ENCODE results near the gene ARAF. TPM values are rescaled to one million over a fixed set of nuclear protein-coding genes. Genes with fewer than 3 reads are reported as not detected.

The ARAF gene
- total RNA-seq, 2 experiments from 2014 or later, result 76.9 to 82.0 TPM

DNA sequence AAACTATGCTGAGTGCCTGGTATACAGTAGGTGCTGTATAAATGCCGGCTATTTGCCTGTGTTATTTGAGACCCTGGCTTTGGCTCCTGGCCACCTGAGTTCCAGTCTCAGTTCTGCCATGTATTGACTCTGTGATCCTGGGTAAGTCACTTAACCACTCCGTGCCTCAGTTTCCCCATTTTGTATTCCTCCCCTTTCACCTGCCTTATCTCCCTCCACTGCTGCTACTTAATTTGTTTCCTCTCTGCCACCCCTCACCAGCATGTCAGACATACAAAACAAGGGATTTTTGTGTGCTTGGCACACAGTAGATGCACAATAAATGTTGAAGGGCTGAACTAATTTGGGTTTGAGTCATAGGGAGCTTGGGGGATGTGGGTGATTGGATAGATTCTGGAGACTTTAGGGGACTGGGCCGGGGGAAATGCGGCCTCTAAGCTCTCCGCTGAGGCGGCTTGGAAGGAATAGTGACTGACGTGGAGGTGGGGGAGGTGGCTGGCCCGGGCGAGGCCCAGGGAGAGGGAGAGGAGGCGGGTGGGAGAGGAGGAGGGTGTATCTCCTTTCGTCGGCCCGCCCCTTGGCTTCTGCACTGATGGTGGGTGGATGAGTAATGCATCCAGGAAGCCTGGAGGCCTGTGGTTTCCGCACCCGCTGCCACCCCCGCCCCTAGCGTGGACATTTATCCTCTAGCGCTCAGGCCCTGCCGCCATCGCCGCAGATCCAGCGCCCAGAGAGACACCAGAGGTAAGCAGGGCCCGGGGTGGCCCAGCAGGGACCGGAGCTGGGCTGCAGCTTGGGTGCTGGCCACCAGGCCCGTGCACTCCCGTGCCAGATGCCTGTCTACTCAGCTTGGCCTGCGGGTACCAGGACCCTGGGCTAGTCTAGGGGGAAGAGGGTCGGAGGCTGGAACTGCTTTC, 21.0 kb downstream of the ARAF start, which contains the start of gene TIMP1:
TSS of gene TIMP1 (plus strand) at position 706 of the 917 bp plus-strand sequence. CDS start 980 bp downstream, outside the sequence.
- peak; percentile 82 for DNase-seq
- H3K4me3 Mint-ChIP-seq, result peak within 1 kb of the TSS; percentile 55
- H3K4me1 Mint-ChIP-seq, result peaks cover 42% of the 10 kb centered on the region
- H3K27me3 Mint-ChIP-seq, result no peaks in the 10 kb centered on the region
- no peaks in the 10 kb centered on the region for H3K9me3 Mint-ChIP-seq
- CTCF ChIA-PET, result interaction anchor here (0.5 to 0.6 kb wide), 3 partner anchors 112 to 462 kb away, joined by 3 to 6 read pairs (median 3); no protein-coding TSS in a partner anchor
- H3K36me3 Mint-ChIP-seq (ENCODE audit: low read depth), result peaks cover 7% of the 10 kb centered on the region
- POLR2A ChIA-PET, result interaction anchor here (0.6 kb wide), 1 partner anchor 26 kb away, joined by 3 read pairs; no protein-coding TSS in a partner anchor
- peak within 1 kb of the TSS; percentile 78 for H3K27ac Mint-ChIP-seq

GRCh38 chrX:47583240-47583861, 22.3 kb downstream of the ARAF start:
- ChIA-PET POLR2A (no interaction called here), CTCF (interaction anchor here (0.6 kb wide), 2 partner anchors 127 to 271 kb away, joined by 3 read pairs; no protein-coding TSS in a partner anchor)
- peaks cover 36% of the 10 kb centered on the region for H3K4me1 Mint-ChIP-seq
- H3K9me3 Mint-ChIP-seq, result no peaks in the 10 kb centered on the region
- H3K27me3 Mint-ChIP-seq, result no peaks in the 10 kb centered on the region
- peak overlapping the region; percentile 55 for H3K4me3 Mint-ChIP-seq
- H3K27ac Mint-ChIP-seq, result peak overlapping the region; percentile 78
- DNase-seq, result no peak
- peaks cover 7% of the 10 kb centered on the region for H3K36me3 Mint-ChIP-seq (ENCODE audit: low read depth)

GRCh38 chrX:47584714-47585113, 23.7 kb downstream of the ARAF start:
- Mint-ChIP-seq H3K27ac (no peak overlapping the region), H3K4me3 (no peak overlapping the region), H3K36me3 (ENCODE audit: low read depth) (peaks cover 7% of the 10 kb centered on the region), H3K9me3 (no peaks in the 10 kb centered on the region), H3K4me1 (peaks cover 29% of the 10 kb centered on the region), H3K27me3 (no peaks in the 10 kb centered on the region)
- POLR2A ChIA-PET, result no interaction called here
- CTCF ChIA-PET, result no interaction called here
- DNase-seq, result no peak

- ChIA-PET POLR2A (no interaction called here), CTCF (interaction anchor here (0.6 kb wide), 1 partner anchor 26 kb away, joined by 4 read pairs; no protein-coding TSS in a partner anchor)
- DNase-seq, result no peak
- Mint-ChIP-seq H3K4me3 (no peak overlapping the region), H3K27ac (no peak overlapping the region), H3K27me3 (no peaks in the 10 kb centered on the region), H3K4me1 (peaks cover 29% of the 10 kb centered on the region), H3K36me3 (ENCODE audit: low read depth) (peaks cover 7% of the 10 kb centered on the region), H3K9me3 (no peaks in the 10 kb centered on the region)
Observed at GRCh38 chrX:47585273-47585672, 24.3 kb downstream of the ARAF start.

- H3K4me3 Mint-ChIP-seq, result no peak overlapping the region
- H3K27me3 Mint-ChIP-seq, result no peaks in the 10 kb centered on the region
- H3K4me1 Mint-ChIP-seq, result peaks cover 26% of the 10 kb centered on the region
- peaks cover 7% of the 10 kb centered on the region for H3K36me3 Mint-ChIP-seq (ENCODE audit: low read depth)
- ChIA-PET CTCF (interaction anchor here (0.6 kb wide), 1 partner anchor 48 kb away, joined by 4 read pairs; no protein-coding TSS in a partner anchor), POLR2A (no interaction called here)
- H3K9me3 Mint-ChIP-seq, result no peaks in the 10 kb centered on the region
- DNase-seq, result no peak
- H3K27ac Mint-ChIP-seq, result no peak overlapping the region
Observed at GRCh38 chrX:47586043-47586787, 25.2 kb downstream of the ARAF start.

DNA sequence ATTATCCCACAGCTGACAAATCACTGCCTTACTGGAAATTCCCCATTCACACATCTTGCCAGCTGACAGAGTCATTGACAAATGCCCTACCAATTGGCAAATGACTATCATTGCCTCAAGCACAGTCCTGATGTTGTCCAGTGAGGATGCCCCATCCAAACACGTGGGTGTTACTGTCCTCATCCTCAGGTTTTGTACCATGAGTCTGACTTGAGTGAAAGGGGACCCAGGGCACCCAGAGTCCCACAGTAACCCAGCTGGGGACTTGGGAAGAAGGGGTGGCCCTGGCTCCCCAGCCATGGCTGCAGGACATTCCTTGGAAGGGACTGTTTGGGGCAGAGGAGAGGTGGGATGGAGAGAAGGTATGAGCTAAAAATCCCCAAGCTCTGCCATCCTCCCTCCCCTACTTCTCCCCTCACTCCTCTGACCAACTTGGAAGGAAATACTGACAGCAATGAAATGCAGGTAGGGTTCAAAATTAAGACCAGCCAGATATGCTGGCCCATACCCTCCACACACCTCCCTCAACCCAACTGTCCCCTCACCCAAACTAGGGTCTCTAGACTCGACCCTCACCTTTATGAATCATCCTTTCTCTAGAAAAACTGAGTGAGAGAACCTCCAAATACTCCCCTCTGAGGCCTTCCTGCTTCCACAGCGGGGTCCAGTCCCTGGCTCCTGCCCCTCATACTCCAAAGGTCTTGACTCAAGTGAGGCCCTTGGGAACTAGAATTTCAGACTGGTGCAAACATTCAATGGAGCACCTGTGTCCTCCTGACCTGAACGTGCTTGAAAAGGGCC, 26.3 kb downstream of the ARAF start:
- Mint-ChIP-seq H3K27ac (no peak overlapping the region), H3K4me3 (no peak overlapping the region), H3K9me3 (no peaks in the 10 kb centered on the region), H3K27me3 (no peaks in the 10 kb centered on the region), H3K4me1 (peaks cover 15% of the 10 kb centered on the region), H3K36me3 (ENCODE audit: low read depth) (peaks cover 7% of the 10 kb centered on the region)
- ChIA-PET POLR2A (no interaction called here), CTCF (interaction anchor here (1.4 kb wide), 1 partner anchor 12 kb away, joined by 3 read pairs; no protein-coding TSS in a partner anchor)
- no peak for DNase-seq

DNA sequence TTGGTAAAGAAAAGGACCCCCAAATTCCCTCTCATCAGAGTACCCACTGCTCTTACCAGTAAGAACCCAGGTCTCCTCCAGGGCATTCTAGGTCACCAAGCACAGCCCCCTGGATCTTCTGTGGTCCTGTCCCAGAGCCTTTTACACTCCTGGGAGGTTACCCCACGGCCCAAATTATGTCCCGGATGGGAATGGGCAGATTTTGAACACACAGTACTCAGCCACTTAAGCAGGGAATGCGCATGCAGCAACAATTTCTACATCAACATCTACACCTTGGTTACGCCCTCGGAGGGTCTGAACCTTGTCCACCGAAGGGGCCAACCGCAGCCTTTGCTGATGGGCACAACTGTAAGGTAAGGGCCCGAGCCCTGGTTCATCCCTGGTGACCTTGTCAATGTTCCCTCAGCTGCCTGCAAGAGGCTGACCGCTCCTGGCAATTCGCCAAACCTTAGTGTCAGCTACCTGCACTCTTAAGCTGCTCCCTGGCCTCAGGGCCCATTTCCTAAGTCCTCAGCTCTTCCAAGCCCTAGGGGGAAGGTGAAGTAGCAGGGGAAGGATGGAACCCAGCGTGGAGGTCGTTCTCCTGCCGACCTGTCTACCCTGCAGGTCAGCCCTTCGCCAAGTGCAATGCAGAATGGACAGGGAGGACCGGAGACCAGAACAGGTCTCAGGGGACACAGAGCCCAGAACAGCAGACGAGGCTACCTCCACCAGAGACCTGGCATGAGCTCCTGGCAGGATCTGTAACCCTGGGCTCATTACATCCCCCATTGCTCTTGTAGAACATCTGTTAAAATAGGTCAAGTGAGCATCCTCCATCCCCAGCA, 27.1 kb downstream of the ARAF start:
- no peak overlapping the region for H3K27ac Mint-ChIP-seq

DNA sequence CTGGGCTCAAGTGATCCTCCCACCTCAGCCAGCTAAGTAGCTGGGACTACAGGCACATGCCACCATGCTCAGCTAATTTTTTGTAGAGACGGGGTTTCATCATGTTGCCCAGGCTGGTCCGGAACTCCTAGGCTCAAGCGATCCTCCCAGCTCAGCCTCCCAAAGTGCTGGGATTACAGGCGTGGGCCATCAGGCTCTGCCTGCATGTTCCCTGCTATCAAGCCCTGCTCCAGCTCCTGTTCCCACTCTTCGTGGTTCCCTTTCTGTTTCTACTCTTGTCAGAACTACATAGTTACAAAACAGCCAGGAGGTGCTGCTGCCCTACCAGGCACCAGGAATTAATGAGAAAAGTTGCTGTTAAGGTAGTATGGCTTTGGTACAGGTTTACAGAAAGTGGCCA, 30.0 kb downstream of the ARAF start:
- Mint-ChIP-seq H3K36me3 (ENCODE audit: low read depth) (peaks cover 4% of the 10 kb centered on the region), H3K9me3 (peaks cover 4% of the 10 kb centered on the region), H3K4me3 (no peak overlapping the region), H3K27ac (no peak overlapping the region), H3K4me1 (peaks cover 6% of the 10 kb centered on the region), H3K27me3 (no peaks in the 10 kb centered on the region)
- ChIA-PET POLR2A (no interaction called here), CTCF (no interaction called here)
- no peak for DNase-seq

More for the DNA sequence above, 27.1 kb downstream of the ARAF start:
- DNase-seq, result no peak
- Mint-ChIP-seq H3K36me3 (ENCODE audit: low read depth) (peaks cover 7% of the 10 kb centered on the region), H3K4me1 (peaks cover 13% of the 10 kb centered on the region), H3K27me3 (no peaks in the 10 kb centered on the region), H3K9me3 (no peaks in the 10 kb centered on the region), H3K4me3 (no peak overlapping the region)
- CTCF ChIA-PET, result interaction anchor here (0.6 to 1.4 kb wide), 3 partner anchors 11 to 328 kb away, joined by 3 to 4 read pairs (median 3); no protein-coding TSS in a partner anchor
- POLR2A ChIA-PET, result no interaction called here

- CTCF ChIA-PET, result no interaction called here
- Mint-ChIP-seq H3K27me3 (peaks cover 3% of the 10 kb centered on the region), H3K9me3 (peaks cover 18% of the 10 kb centered on the region), H3K36me3 (ENCODE audit: low read depth) (peaks cover 16% of the 10 kb centered on the region), H3K4me1 (peaks cover 13% of the 10 kb centered on the region), H3K4me3 (no peak overlapping the region), H3K27ac (no peak overlapping the region)
- POLR2A ChIA-PET, result no interaction called here
- no peak for DNase-seq
Observed at GRCh38 chrX:47593522-47593921, 32.5 kb downstream of the ARAF start.

DNA sequence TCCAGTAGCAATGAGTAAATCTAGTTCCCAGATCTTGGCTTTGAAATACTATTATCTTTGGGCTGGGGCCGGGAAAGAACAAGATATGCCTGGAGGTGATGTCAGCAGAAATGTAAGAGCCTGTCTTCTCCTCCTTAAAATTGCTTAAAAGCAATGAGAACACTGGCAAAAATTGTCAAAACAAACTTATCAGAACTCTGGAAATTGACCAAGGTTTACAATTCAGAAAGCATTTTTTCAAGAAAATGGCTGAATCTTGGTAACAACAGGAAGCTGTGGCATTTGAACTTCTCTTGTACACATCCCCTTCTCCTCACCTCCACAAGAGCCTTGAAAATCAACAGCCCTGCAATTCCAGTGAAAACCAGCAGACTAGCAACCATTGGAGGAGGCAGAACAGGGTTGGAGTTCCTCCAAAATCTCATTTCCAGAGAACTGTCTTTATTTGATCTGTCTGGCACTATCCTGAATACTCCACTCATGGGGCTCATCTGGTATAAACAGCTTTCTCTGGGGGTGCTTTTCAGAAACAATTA, 34.8 kb downstream of the ARAF start:
- Mint-ChIP-seq H3K9me3 (peaks cover 18% of the 10 kb centered on the region), H3K36me3 (ENCODE audit: low read depth) (peaks cover 16% of the 10 kb centered on the region), H3K4me3 (no peak overlapping the region), H3K4me1 (peaks cover 13% of the 10 kb centered on the region), H3K27ac (peak overlapping the region; percentile 91), H3K27me3 (peaks cover 3% of the 10 kb centered on the region)
- ChIA-PET CTCF (interaction anchor here (0.9 kb wide), 1 partner anchor 16 kb away, joined by 4 read pairs; no protein-coding TSS in a partner anchor), POLR2A (no interaction called here)
- DNase-seq, result no peak

GRCh38 chrX:47596256-47596655, 35.3 kb downstream of the ARAF start:
- DNase-seq, result no peak
- H3K9me3 Mint-ChIP-seq, result peaks cover 18% of the 10 kb centered on the region
- CTCF ChIA-PET, result interaction anchor here (0.9 kb wide), 1 partner anchor 15 kb away, joined by 4 read pairs; no protein-coding TSS in a partner anchor
- POLR2A ChIA-PET, result no interaction called here
- H3K36me3 Mint-ChIP-seq (ENCODE audit: low read depth), result peaks cover 16% of the 10 kb centered on the region
- H3K4me1 Mint-ChIP-seq, result peaks cover 13% of the 10 kb centered on the region
- peak overlapping the region; percentile 91 for H3K27ac Mint-ChIP-seq
- no peak overlapping the region for H3K4me3 Mint-ChIP-seq
- H3K27me3 Mint-ChIP-seq, result peaks cover 5% of the 10 kb centered on the region

All from activated CD4-positive, alpha-beta T cell treated with anti-CD3 and anti-CD28 coated beads, Interleukin-2, amount 10 ng/mL, durations not matched to agents 7 days and 5 days (primary cell).